CD4-positive, alpha-beta T cell treated with Interleukin-17A for 4 hours (primary cell): ENCODE measurements around the gene RRP7A.
"Not testable (repeated sequence)": the region's sequence is repeated elsewhere in the genome, so short reads cannot be mapped to it uniquely, and the experiment has no call there.

ENCODE experiments used
- DNase-seq: peaks from one replicate; pipeline ENCODE4 v3.0.0-alpha.2; 2020; ENCODE audit warnings: mixed read lengths

RRP7A gene

GRCh38 chr22:42535082-42535731 lies 15.6 kb upstream of the RRP7A start:
- DNase-seq, result not testable (repeated sequence)

GRCh38 chr22:42533638-42533977 lies 14.0 kb upstream of the RRP7A start:
- DNase-seq, result no peak

- DNase-seq, result not testable (repeated sequence)
Observed at GRCh38 chr22:42531401-42532084, 11.9 kb upstream of the RRP7A start.

GRCh38 chr22:42529435-42529834 lies 9.8 kb upstream of the RRP7A start:
- not testable (repeated sequence) for DNase-seq

- no peak for DNase-seq
Observed at GRCh38 chr22:42528591-42529307, 9.2 kb upstream of the RRP7A start.

- DNase-seq, result no peak
Observed at GRCh38 chr22:42522546-42522945, 3.0 kb upstream of the RRP7A start.

- DNase-seq, result no peak
Observed at GRCh38 chr22:42521228-42521546, 1.6 kb upstream of the RRP7A start.

- not testable (repeated sequence) for DNase-seq
Observed at GRCh38 chr22:42518638-42519524, 715 bp downstream of the RRP7A start.

- DNase-seq, result not testable (repeated sequence)
Observed at GRCh38 chr22:42517103-42517502, 2.5 kb downstream of the RRP7A start.

GRCh38 chr22:42515896-42516295 lies 3.7 kb downstream of the RRP7A start:
- DNase-seq, result no peak

GRCh38 chr22:42515304-42515703 lies 4.3 kb downstream of the RRP7A start:
- not testable (repeated sequence) for DNase-seq

GRCh38 chr22:42514331-42514730 lies 5.3 kb downstream of the RRP7A start:
- not testable (repeated sequence) for DNase-seq

GRCh38 chr22:42512273-42512990 lies 7.2 kb downstream of the RRP7A start:
- not testable (repeated sequence) for DNase-seq

- no peak for DNase-seq
Observed at GRCh38 chr22:42511401-42511891, 8.2 kb downstream of the RRP7A start.

- no peak for DNase-seq
Observed at GRCh38 chr22:42509548-42509947, 10.0 kb downstream of the RRP7A start.

- DNase-seq, result not testable (repeated sequence)
Observed at GRCh38 chr22:42508975-42509364, 10.6 kb downstream of the RRP7A start.

- DNase-seq, result not testable (repeated sequence)
Observed at GRCh38 chr22:42508327-42508974, 11.1 kb downstream of the RRP7A start.

- no peak for DNase-seq
Observed at GRCh38 chr22:42500836-42501179, 18.8 kb downstream of the RRP7A start.

- DNase-seq, result peak; percentile 86
Observed at GRCh38 chr22:42500161-42500835, 19.3 kb downstream of the RRP7A start.

GRCh38 chr22:42499773-42500160 lies 19.8 kb downstream of the RRP7A start:
- DNase-seq, result not testable (repeated sequence)

- not testable (repeated sequence) for DNase-seq
Observed at GRCh38 chr22:42495533-42496141, 24.0 kb downstream of the RRP7A start.
